Measurements from ENCODE around the gene NDC1.

The NDC1 gene

DNA sequence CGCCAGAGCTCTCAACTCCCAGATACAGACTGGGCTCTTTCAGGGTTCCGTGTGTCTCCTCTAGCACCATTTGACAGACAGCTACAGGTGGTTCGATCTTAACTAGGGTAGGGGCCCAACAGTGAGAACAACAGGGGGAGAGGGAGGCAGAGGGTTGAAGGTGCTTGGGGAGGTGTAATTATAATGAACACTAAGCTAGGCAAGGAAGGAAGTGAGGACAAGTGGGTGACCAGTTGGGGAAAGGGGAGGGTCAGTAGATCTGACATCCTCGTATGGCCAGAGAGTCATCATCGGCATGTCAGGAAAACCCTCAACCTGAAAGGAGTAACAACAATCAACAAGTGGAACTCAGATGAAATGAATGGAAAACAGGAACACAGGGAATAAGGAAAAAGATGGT is 121.9 kb downstream of the NDC1 start:
- in situ Hi-C loops (cut with HindIII; ENCODE audit: low sequenced_read_pairs) = no loop called here

DNA sequence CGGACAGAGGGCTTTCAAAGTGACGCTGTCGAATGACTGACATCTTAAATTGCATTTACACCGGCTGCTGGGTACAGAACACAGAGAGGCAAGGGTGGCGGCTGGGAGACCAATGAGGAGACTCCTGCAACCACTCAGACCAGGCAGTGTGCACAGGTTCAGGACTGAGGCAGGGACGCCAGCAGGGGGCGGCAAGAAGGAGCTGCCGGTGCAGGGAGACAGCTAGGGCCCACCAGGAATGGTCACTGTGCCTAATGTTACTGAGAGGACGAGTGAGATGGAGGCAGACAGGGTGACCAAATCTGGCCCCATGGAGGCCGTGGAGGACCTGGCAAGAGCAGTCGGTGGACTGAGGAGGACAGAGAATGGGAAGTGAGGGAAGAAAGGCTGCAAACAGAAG is 122.6 kb downstream of the NDC1 start:
- in situ Hi-C loops (cut with HindIII; ENCODE audit: low sequenced_read_pairs) = no loop called here
